ENCODE measurements around the gene TTN. TPM values are rescaled to one million over a fixed set of nuclear protein-coding genes. Genes with fewer than 3 reads are reported as not detected.

The TTN gene
- total RNA-seq, 4 donors from 2014 or later: 7.6 to 104 (median 10.6) TPM

GRCh38 chr2:178800510-178800909 is 6.7 kb downstream of the TTN start:
- H3K27ac ChIP-seq: no peak overlapping the region
- no peak overlapping the region for H3K4me3 ChIP-seq
- H3K9me3 ChIP-seq: no peaks in the 10 kb centered on the region
- H3K4me1 ChIP-seq: no peaks in the 10 kb centered on the region
- no peaks in the 10 kb centered on the region for H3K36me3 ChIP-seq
- TF ChIP-seq POLR2A (IDR thresholded peaks at IDR 0.05): no peak
- TF ChIP-seq CTCF (IDR thresholded peaks at IDR 0.05): no peak
- no peak for DNase-seq
- H3K27me3 ChIP-seq: no peaks in the 10 kb centered on the region

- Histone ChIP-seq H3K27ac (no peak overlapping the region), H3K4me1 (no peaks in the 10 kb centered on the region), H3K36me3 (no peaks in the 10 kb centered on the region), H3K4me3 (no peak overlapping the region), H3K27me3 (no peaks in the 10 kb centered on the region), H3K9me3 (no peaks in the 10 kb centered on the region)
- no peak for DNase-seq
- TF ChIP-seq CTCF (IDR thresholded peaks at IDR 0.05) (no peak), POLR2A (IDR thresholded peaks at IDR 0.05) (no peak)
Measured at GRCh38 chr2:178799305-178799704, 7.9 kb downstream of the TTN start.

GRCh38 chr2:178796079-178796677 is 11.0 kb downstream of the TTN start:
- H3K9me3 ChIP-seq: no peaks in the 10 kb centered on the region
- H3K27me3 ChIP-seq: no peaks in the 10 kb centered on the region
- peak in 5 of 6 experiments; percentile 17 to 51 (median 49) for TF ChIP-seq CTCF (IDR thresholded peaks at IDR 0.05)
- TF ChIP-seq POLR2A (IDR thresholded peaks at IDR 0.05): no peak
- DNase-seq: no peak
- H3K36me3 ChIP-seq: no peaks in the 10 kb centered on the region
- H3K4me1 ChIP-seq: no peaks in the 10 kb centered on the region
- no peak overlapping the region for H3K27ac ChIP-seq
- no peak overlapping the region for H3K4me3 ChIP-seq

GRCh38 chr2:178787934-178788333 is 19.3 kb downstream of the TTN start:
- no peaks in the 10 kb centered on the region for H3K27me3 ChIP-seq
- H3K4me1 ChIP-seq: no peaks in the 10 kb centered on the region
- no peak overlapping the region for H3K4me3 ChIP-seq
- H3K27ac ChIP-seq: no peak overlapping the region
- no peaks in the 10 kb centered on the region for H3K9me3 ChIP-seq
- no peak for TF ChIP-seq CTCF (IDR thresholded peaks at IDR 0.05)
- TF ChIP-seq POLR2A (IDR thresholded peaks at IDR 0.05): no peak
- no peak for DNase-seq
- H3K36me3 ChIP-seq: no peaks in the 10 kb centered on the region

GRCh38 chr2:178787155-178787554 is 20.1 kb downstream of the TTN start:
- no peak overlapping the region for H3K4me3 ChIP-seq
- DNase-seq: no peak
- no peaks in the 10 kb centered on the region for H3K9me3 ChIP-seq
- H3K36me3 ChIP-seq: no peaks in the 10 kb centered on the region
- H3K27me3 ChIP-seq: no peaks in the 10 kb centered on the region
- no peak overlapping the region for H3K27ac ChIP-seq
- H3K4me1 ChIP-seq: no peaks in the 10 kb centered on the region
- TF ChIP-seq POLR2A (IDR thresholded peaks at IDR 0.05): no peak
- TF ChIP-seq CTCF (IDR thresholded peaks at IDR 0.05): no peak

GRCh38 chr2:178783889-178784288 is 23.3 kb downstream of the TTN start:
- H3K4me1 ChIP-seq: no peaks in the 10 kb centered on the region
- no peaks in the 10 kb centered on the region for H3K36me3 ChIP-seq
- H3K27me3 ChIP-seq: no peaks in the 10 kb centered on the region
- H3K27ac ChIP-seq: no peak overlapping the region
- H3K9me3 ChIP-seq: no peaks in the 10 kb centered on the region
- TF ChIP-seq POLR2A (IDR thresholded peaks at IDR 0.05) (no peak), CTCF (IDR thresholded peaks at IDR 0.05) (no peak)
- H3K4me3 ChIP-seq: no peak overlapping the region
- no peak for DNase-seq
